Measurements from ENCODE around the gene HEXIM2.

GRCh38 chr17:45136846-45137560 lies 24.7 kb upstream of the HEXIM2 start:
- no peak for TF ChIP-seq CTCF (IDR thresholded peaks at IDR 0.05)
- no peak for TF ChIP-seq POLR2A (IDR thresholded peaks at IDR 0.05)
- no peak for TF ChIP-seq POLR2AphosphoS5 (IDR thresholded peaks at IDR 0.05)

Data from stomach (tissue), 4 donors.